ENCODE results near the gene SPI1. TPM values are rescaled to one million over a fixed set of nuclear protein-coding genes. Genes with fewer than 3 reads are reported as not detected.

The SPI1 gene
- total RNA-seq, 2 donors from 2014 or later: not detected

DNA sequence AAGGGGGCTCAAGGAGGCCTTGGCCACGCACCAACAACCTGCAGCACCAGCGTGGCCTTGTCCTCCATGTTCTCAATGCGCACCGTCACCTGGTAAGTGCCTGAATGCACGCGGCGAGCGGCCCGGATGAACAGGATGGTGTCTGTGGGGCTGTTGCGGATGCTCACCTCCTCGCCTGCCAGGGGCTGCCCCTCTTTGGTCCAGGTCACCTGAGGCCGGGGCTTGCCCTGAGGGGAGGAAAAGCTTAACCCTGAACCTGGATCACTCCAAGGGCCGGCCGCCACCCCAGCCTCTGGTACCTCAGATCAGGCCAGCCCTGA is 44.9 kb downstream of the SPI1 start:
- DNase-seq: no peak
- H3K36me3 ChIP-seq (ENCODE audit: control insufficient read depth, insufficient read depth, low read length): no peaks in the 10 kb centered on the region
- no peaks in the 10 kb centered on the region for H3K4me1 ChIP-seq (ENCODE audit: control insufficient read depth, insufficient read depth, low read length)
- H3K4me1 Mint-ChIP-seq: no peaks in the 10 kb centered on the region
- H3K27ac Mint-ChIP-seq: no peak overlapping the region
- H3K36me3 Mint-ChIP-seq (ENCODE audit: low read depth): peaks cover 8% of the 10 kb centered on the region
- no peak overlapping the region for H3K9ac ChIP-seq (ENCODE audit: extremely low read depth, low read length, poor library complexity, severe bottlenecking)
- no peaks in the 10 kb centered on the region for H3K27me3 Mint-ChIP-seq (ENCODE audit: insufficient read depth)
- no peak overlapping the region for H3K4me3 Mint-ChIP-seq
- H3K9me3 ChIP-seq (ENCODE audit: control insufficient read depth, low read length): no peaks in the 10 kb centered on the region
- TF ChIP-seq CTCF (conservative IDR thresholded peaks at IDR 0.05): no peak
- no peak overlapping the region for H3K4me3 ChIP-seq (ENCODE audit: low read length)
- H3K27me3 ChIP-seq (ENCODE audit: control insufficient read depth, insufficient read depth, low read length, poor library complexity, severe bottlenecking): no peaks in the 10 kb centered on the region
- no peak overlapping the region for H3K27ac ChIP-seq (ENCODE audit: low read depth, low read length)
- 92 to 100% methylated on average over 8 to 14 of the region's 14 CpGs for WGBS, 2 experiments (ENCODE audit: insufficient coverage in 1 of 2, insufficient read length in 1 of 2)
- no peaks in the 10 kb centered on the region for H3K9me3 Mint-ChIP-seq

DNA sequence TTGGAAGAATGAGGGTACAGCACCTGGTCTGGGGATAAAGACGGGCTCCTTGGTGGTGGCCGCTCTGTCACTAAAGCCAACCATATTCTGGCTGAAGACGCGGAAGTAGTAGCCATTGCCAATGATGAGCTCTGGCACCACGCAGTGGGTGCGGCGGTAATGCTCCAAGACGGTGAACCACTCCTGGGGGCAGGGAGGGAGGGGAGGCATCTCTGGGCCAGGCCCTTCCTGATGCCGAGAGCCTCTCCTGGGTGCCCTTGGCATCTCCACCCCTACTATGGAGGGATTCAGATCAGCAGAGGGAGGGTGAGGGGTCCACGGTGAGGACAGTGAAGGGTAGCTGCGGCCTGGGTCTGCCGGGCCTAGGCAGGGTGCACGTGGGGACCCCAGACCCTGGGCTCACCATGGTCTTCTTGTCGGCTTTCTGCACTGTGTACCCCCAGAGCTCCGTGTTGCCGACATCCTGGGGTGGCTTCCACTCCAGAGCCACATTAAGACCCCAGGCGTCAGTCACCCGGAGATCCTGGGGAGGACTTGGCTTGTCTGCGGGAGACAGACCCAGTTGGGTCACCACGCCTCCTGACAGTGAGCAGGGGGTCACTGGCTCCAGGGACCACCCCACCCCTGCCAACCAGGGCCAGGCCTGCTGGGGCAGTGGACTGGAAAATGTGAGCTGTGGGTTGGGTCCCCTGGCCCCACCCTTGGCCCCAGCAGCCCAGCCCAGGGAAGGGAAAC is 45.4 kb downstream of the SPI1 start:
- no peaks in the 10 kb centered on the region for H3K9me3 Mint-ChIP-seq
- Histone ChIP-seq H3K9ac (ENCODE audit: extremely low read depth, low read length, poor library complexity, severe bottlenecking) (no peak overlapping the region), H3K27me3 (ENCODE audit: control insufficient read depth, insufficient read depth, low read length, poor library complexity, severe bottlenecking) (no peaks in the 10 kb centered on the region), H3K9me3 (ENCODE audit: control insufficient read depth, low read length) (no peaks in the 10 kb centered on the region), H3K36me3 (ENCODE audit: control insufficient read depth, insufficient read depth, low read length) (no peaks in the 10 kb centered on the region), H3K27ac (ENCODE audit: low read depth, low read length) (no peak overlapping the region), H3K4me3 (ENCODE audit: low read length) (no peak overlapping the region), H3K4me1 (ENCODE audit: control insufficient read depth, insufficient read depth, low read length) (no peaks in the 10 kb centered on the region)
- H3K27me3 Mint-ChIP-seq (ENCODE audit: insufficient read depth): no peaks in the 10 kb centered on the region
- DNase-seq: no peak
- H3K27ac Mint-ChIP-seq: no peak overlapping the region
- H3K4me3 Mint-ChIP-seq: no peak overlapping the region
- peaks cover 11% of the 10 kb centered on the region for H3K36me3 Mint-ChIP-seq (ENCODE audit: low read depth)
- H3K4me1 Mint-ChIP-seq: no peaks in the 10 kb centered on the region
- WGBS, 2 experiments (ENCODE audit: insufficient coverage in 1 of 2, insufficient read length in 1 of 2): 93% methylated on average over 11 to 20 of the region's 20 CpGs
- no peak for TF ChIP-seq CTCF (conservative IDR thresholded peaks at IDR 0.05)

DNA sequence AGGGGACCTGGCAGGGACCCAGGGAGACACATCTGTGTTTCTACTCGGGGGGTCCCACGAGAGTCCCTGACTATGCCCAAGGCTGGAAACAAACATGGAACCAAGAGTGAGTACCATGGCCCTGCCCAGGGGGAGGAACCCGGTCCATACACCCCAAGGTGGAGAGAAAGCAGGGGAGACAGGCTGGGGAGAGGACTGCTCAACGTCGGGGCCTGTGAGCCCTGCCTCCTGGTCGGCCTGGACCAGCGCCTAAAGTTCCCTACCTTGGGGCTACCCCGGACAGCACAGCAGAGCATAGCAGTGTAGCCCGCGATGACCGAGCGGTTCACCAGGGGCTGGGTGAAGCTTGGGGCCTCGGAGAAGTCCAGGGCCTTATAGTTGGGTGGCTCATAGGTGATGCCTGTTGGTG is 46.0 kb downstream of the SPI1 start:
- H3K27ac Mint-ChIP-seq: no peak overlapping the region
- peaks cover 11% of the 10 kb centered on the region for H3K36me3 Mint-ChIP-seq (ENCODE audit: low read depth)
- no peaks in the 10 kb centered on the region for H3K9me3 ChIP-seq (ENCODE audit: control insufficient read depth, low read length)
- no peaks in the 10 kb centered on the region for H3K4me1 Mint-ChIP-seq
- 85 to 92% methylated on average over 3 to 13 of the region's 13 CpGs for WGBS, 2 experiments (ENCODE audit: insufficient coverage in 1 of 2, insufficient read length in 1 of 2)
- H3K4me1 ChIP-seq (ENCODE audit: control insufficient read depth, insufficient read depth, low read length): no peaks in the 10 kb centered on the region
- no peak for DNase-seq
- no peaks in the 10 kb centered on the region for H3K27me3 Mint-ChIP-seq (ENCODE audit: insufficient read depth)
- no peak for TF ChIP-seq CTCF (conservative IDR thresholded peaks at IDR 0.05)
- no peak overlapping the region for H3K4me3 ChIP-seq (ENCODE audit: low read length)
- H3K27me3 ChIP-seq (ENCODE audit: control insufficient read depth, insufficient read depth, low read length, poor library complexity, severe bottlenecking): no peaks in the 10 kb centered on the region
- no peak overlapping the region for H3K9ac ChIP-seq (ENCODE audit: extremely low read depth, low read length, poor library complexity, severe bottlenecking)
- no peaks in the 10 kb centered on the region for H3K9me3 Mint-ChIP-seq
- H3K4me3 Mint-ChIP-seq: no peak overlapping the region
- no peaks in the 10 kb centered on the region for H3K36me3 ChIP-seq (ENCODE audit: control insufficient read depth, insufficient read depth, low read length)
- no peak overlapping the region for H3K27ac ChIP-seq (ENCODE audit: low read depth, low read length)
